Omental fat pad (tissue), 4 donors: ENCODE data around the gene KIF25. TPM values are rescaled to one million over a fixed set of nuclear protein-coding genes. Genes with fewer than 3 reads are reported as not detected.

Experiments used
- ATAC-seq: fragments of 150-250 bp; one replicate; pipeline ENCODE4 v1.9.1; 2016; ENCODE audit warnings: mild to moderate bottlenecking, moderate library complexity; ENCODE audit not compliant: low FRiP score
- DNase-seq: peaks from one replicate; pipeline ENCODE4 v3.0.0-alpha.2; 2019; ENCODE audit warnings: low spot score
- CTCF ChIP-seq, 3 donors: fragments of 450-650 bp; IDR thresholded peaks; one replicate each; pipeline ENCODE4 v1.5.1; 2016 to 2017; ENCODE audit warnings: antibody characterized with exemption in 3 of 3, mild to moderate bottlenecking in 3 of 3, moderate library complexity in 2 of 3
- total RNA-seq, 4 donors: library from RNA; depleted of rRNA; stranded (reverse); fragments of >200 nt; gene quantifications; one replicate each; pipeline ENCODE4 v1.1.0, GENCODE V29; 2016

Gene KIF25
- total RNA-seq, 4 donors from 2014 or later: 0.38 to 0.60 TPM; not detected in 2

DNA sequence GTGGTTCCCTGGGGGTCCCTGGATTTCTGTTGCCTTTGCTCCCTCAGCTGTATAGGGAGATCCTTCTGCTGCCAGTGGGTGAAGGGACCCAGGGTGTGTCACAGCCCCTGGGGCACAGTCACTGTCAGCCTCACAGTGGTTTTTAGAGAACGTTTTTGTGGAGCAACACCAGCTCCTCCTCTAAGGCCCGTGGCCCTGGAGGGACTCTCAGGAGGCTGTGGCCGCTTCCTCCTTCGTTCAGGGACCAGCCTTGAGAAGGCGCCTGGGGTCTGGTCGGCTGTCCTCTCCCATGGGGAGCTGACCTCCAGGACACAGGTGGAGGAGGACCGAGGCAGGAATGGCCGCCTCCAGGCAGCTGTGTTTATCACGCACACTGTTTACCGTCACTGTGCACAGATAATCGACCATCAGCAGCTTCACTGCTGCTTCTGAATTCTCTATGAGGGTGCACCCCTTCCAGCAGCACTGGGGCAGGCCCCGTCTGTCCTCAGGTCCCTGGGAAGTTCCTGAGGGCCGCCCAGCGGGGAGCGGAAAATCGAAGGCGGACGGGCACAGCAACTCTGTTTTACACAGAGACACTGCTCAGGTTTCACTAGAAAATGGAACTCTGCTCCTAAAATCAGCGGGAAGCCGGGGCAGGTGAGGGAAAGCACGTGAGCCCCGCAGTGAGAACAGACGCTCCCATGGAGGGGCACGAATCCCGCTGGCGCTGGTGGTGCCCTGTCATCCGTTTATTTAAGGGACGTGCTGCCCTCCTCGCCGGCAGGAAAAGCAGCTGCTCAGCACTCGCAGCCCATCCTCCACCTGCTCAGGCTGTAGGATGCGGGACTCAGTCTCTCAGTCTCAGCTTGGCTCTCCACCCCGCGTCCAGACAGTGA is 92.0 kb downstream of the KIF25 start:
- ATAC-seq: no peak

GRCh38 chr6:168090064-168090690 is 92.7 kb downstream of the KIF25 start:
- no peak for ATAC-seq
- no peak for TF ChIP-seq CTCF (IDR thresholded peaks at IDR 0.05)
- no peak for DNase-seq

More for the DNA sequence above, 92.0 kb downstream of the KIF25 start:
- no peak for DNase-seq
- TF ChIP-seq CTCF (IDR thresholded peaks at IDR 0.05): no peak

DNA sequence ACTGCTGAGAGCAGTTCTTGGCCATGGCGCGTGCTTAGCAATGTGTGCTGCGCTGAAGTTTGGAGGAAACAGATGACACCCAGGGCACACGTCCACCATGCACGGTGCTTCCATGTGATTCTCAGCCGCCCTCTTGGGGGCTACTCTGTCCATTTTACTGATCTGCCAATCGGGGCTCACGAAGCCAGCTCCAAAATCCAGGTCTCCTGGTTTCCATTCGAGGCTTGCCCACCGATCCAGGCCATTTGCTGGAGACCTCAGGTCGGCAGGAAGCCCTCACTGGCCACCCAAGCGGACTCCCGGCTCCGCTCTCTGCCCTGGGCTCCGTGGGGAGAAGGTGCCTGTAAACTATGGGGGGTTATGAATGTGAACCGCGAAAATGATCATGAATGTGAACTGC is 93.2 kb downstream of the KIF25 start:
- ATAC-seq (no peak), DNase-seq (no peak)
- TF ChIP-seq CTCF (IDR thresholded peaks at IDR 0.05): no peak

- DNase-seq (no peak), ATAC-seq (no peak)
- TF ChIP-seq CTCF (IDR thresholded peaks at IDR 0.05): no peak
These were observed 94.2 kb downstream of the KIF25 start for GRCh38 chr6:168091381-168092264.

- DNase-seq: no peak
- ATAC-seq: no peak
- TF ChIP-seq CTCF (IDR thresholded peaks at IDR 0.05): no peak
These were observed 95.1 kb downstream of the KIF25 start for GRCh38 chr6:168092541-168092940.

DNA sequence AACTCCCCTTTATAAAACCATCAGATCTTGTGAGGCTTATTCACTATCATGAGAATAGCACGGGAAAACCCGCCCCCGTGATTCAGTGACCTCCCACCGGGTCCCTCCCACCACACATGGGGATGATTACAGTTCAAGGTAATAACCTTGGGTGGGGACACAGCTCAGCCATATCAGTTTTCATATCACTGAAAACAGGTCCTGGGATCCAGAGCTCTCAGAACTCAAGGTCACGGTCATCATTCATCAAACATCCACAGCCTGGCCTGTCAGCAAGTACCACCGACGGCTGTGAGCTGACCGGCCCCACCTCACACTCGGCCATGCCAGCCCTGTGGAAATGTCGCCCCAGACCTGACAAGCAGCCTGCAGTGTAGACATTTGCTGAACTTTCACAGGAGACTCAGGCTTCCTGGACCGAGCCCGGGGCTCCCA is 95.6 kb downstream of the KIF25 start:
- TF ChIP-seq CTCF (IDR thresholded peaks at IDR 0.05): no peak
- ATAC-seq (no peak), DNase-seq (no peak)
